ENCODE measurements around the gene NAXD. TPM values are rescaled to one million over a fixed set of nuclear protein-coding genes. Genes with fewer than 3 reads are reported as not detected.
A peak's percentile ranks its signal among the peaks of the same experiment; 100 is the strongest.

Gene NAXD
- total RNA-seq, 1 experiment from 2014 or later: 32.1 TPM

GRCh38 chr13:110575322-110576069 is 39.8 kb upstream of the NAXD start:
- Histone ChIP-seq H3K79me2 (ENCODE audit: insufficient read depth, low read length) (no peaks in the 10 kb centered on the region), H3K36me3 (ENCODE audit: control insufficient read depth in 1 of 2, insufficient read depth in 2 of 2, low read length in 2 of 2) (no peaks in the 10 kb centered on the region), H3K27me3 (ENCODE audit: insufficient read depth, low read length) (no peaks in the 10 kb centered on the region), H3K9me2 (ENCODE audit: insufficient read depth) (no peaks in the 10 kb centered on the region), H3K4me2 (ENCODE audit: low read length) (peak overlapping the region; percentile 50), H3K9ac (ENCODE audit: low read length) (no peak overlapping the region), H3K4me1 (ENCODE audit: control insufficient read depth in 1 of 2, insufficient read depth in 2 of 2, low read length in 2 of 2) (peaks cover 3 to 13% of the 10 kb centered on the region in 2 experiments), H2AFZ (ENCODE audit: low read depth, low read length, poor library complexity, severe bottlenecking) (peak overlapping the region; percentile 12), H4K20me1 (ENCODE audit: insufficient read depth) (no peaks in the 10 kb centered on the region), H3K9me3 (ENCODE audit: control insufficient read depth in 1 of 2, insufficient read depth in 1 of 2, low read depth in 1 of 2, low read length in 2 of 2) (no peaks in the 10 kb centered on the region), H3K27ac (ENCODE audit: low read depth, low read length) (no peak overlapping the region), H3K4me3 (replicated peaks in 1 of 2; ENCODE audit: low read depth in 1 of 2, low read length in 2 of 2) (no peak overlapping the region)
- ChIA-PET POLR2A (no interaction called here), RAD21 (ENCODE audit: low non-redundant PET in 1 of 2, low total read pairs in 2 of 2, uncharacterized antibody in 2 of 2, unreplicated experiment in 2 of 2) (interaction anchor here in 1 of 2 experiments (0.7 kb wide), 1 partner anchor 120 kb away, joined by 5 read pairs; no protein-coding TSS in a partner anchor), CTCF (interaction anchor here (1.5 kb wide), 1 partner anchor 120 kb away, joined by 3 read pairs; no protein-coding TSS in a partner anchor)
- peak; percentile 78 for ATAC-seq
- no TSS peak for BruUV-seq (replicated peaks)
- no peak for DNase-seq (ENCODE audit: low read depth, low spot score)
- peak; percentile 51 for TF ChIP-seq RAD21 (IDR thresholded peaks at IDR 0.05; ENCODE audit: low read depth)
- no peak for TF ChIP-seq TCF7L2 (IDR thresholded peaks at IDR 0.05; ENCODE audit: borderline replicate concordance, extremely low read depth, insufficient read depth, insufficient read length)
- intact Hi-C loops (cut with micrococcal nuclease): no loop called here

GRCh38 chr13:110576070-110576394 is 39.3 kb upstream of the NAXD start:
- no TSS peak for BruUV-seq (replicated peaks)
- H3K4me2 ChIP-seq (ENCODE audit: low read length): peak overlapping the region; percentile 50

More at GRCh38 chr13:110576070-110576394, 39.3 kb upstream of the NAXD start:
- H4K20me1 ChIP-seq (ENCODE audit: insufficient read depth): no peaks in the 10 kb centered on the region
- no peak overlapping the region for H2AFZ ChIP-seq (ENCODE audit: low read depth, low read length, poor library complexity, severe bottlenecking)
- DNase-seq (ENCODE audit: low read depth, low spot score) (no peak), ATAC-seq (no peak)
- ChIA-PET POLR2A (no interaction called here), CTCF (interaction anchor here (1.5 kb wide), 1 partner anchor 120 kb away, joined by 3 read pairs; no protein-coding TSS in a partner anchor), RAD21 (ENCODE audit: low non-redundant PET in 1 of 2, low total read pairs in 2 of 2, uncharacterized antibody in 2 of 2, unreplicated experiment in 2 of 2) (interaction anchor here in 1 of 2 experiments (0.7 kb wide), 1 partner anchor 120 kb away, joined by 5 read pairs; no protein-coding TSS in a partner anchor)
- peaks cover 3 to 13% of the 10 kb centered on the region in 2 experiments for H3K4me1 ChIP-seq (ENCODE audit: control insufficient read depth in 1 of 2, insufficient read depth in 2 of 2, low read length in 2 of 2)
- no peaks in the 10 kb centered on the region for H3K79me2 ChIP-seq (ENCODE audit: insufficient read depth, low read length)
- H3K9me3 ChIP-seq (ENCODE audit: control insufficient read depth in 1 of 2, insufficient read depth in 1 of 2, low read depth in 1 of 2, low read length in 2 of 2): no peaks in the 10 kb centered on the region
- intact Hi-C loops (cut with micrococcal nuclease): no loop called here
- no peak overlapping the region for H3K4me3 ChIP-seq (replicated peaks in 1 of 2; ENCODE audit: low read depth in 1 of 2, low read length in 2 of 2)
- no peaks in the 10 kb centered on the region for H3K9me2 ChIP-seq (ENCODE audit: insufficient read depth)
- no peaks in the 10 kb centered on the region for H3K36me3 ChIP-seq (ENCODE audit: control insufficient read depth in 1 of 2, insufficient read depth in 2 of 2, low read length in 2 of 2)
- TF ChIP-seq ATF3 (IDR thresholded peaks at IDR 0.05) (no peak), ZNF274 (IDR thresholded peaks at IDR 0.05; ENCODE audit: low read depth, low read length) (no peak), EZH2phosphoT487 (IDR thresholded peaks at IDR 0.05; ENCODE audit: borderline replicate concordance) (no peak), CEBPB (IDR thresholded peaks at IDR 0.05; ENCODE audit: low read depth) (no peak), MAX (IDR thresholded peaks at IDR 0.05) (no peak), EZH2 (IDR thresholded peaks at IDR 0.05) (no peak), RAD21 (IDR thresholded peaks at IDR 0.05; ENCODE audit: low read depth) (no peak), SRF (IDR thresholded peaks at IDR 0.05; ENCODE audit: low read depth) (no peak), YY1 (IDR thresholded peaks at IDR 0.05; ENCODE audit: extremely low read depth, insufficient replicate concordance, low read depth, low read length) (no peak), ZBTB33 (IDR thresholded peaks at IDR 0.05; ENCODE audit: extremely low read depth, insufficient replicate concordance, low read length) (no peak), REST (IDR thresholded peaks at IDR 0.05; ENCODE audit: low read depth) (no peak)
- no peaks in the 10 kb centered on the region for H3K27me3 ChIP-seq (ENCODE audit: insufficient read depth, low read length)
- H3K9ac ChIP-seq (ENCODE audit: low read length): no peak overlapping the region
- no peak overlapping the region for H3K27ac ChIP-seq (ENCODE audit: low read depth, low read length)

All from HCT116 (cell line).